GM23338 (cell line): ENCODE results near the gene ATG4A. TPM values are rescaled to one million over a fixed set of nuclear protein-coding genes. Genes with fewer than 3 reads are reported as not detected.

Source experiments
- ATAC-seq: fragments of 200-7000 bp; cut with Tn5 transposase; 3 replicates; pipeline ENCODE4 v1.9.1; 2020
- DNase-seq: peaks from one replicate; pipeline ENCODE4 v3.0.0-alpha.2; 2015; ENCODE audit warnings: low spot score
- H2AFZ ChIP-seq: fragments of 200-600 bp; sonication (generic); 2 replicates; pipeline ENCODE4 v1.8.0; 2016; ENCODE audit warnings: antibody characterized with exemption, mild to moderate bottlenecking, moderate library complexity
- H3F3A ChIP-seq: fragments of 200-600 bp; sonication (generic); replicated peaks from 2 replicates; pipeline ENCODE4 v1.8.0; 2017; ENCODE audit warnings: antibody characterized with exemption, mixed run types, low read depth
- H3K27ac ChIP-seq: fragments of 200-600 bp; sonication (generic); 2 replicates; pipeline ENCODE4 v1.6.1; 2016; ENCODE audit warnings: low read depth
- H3K27me3 ChIP-seq: fragments of 200-600 bp; sonication (generic); 2 replicates; pipeline ENCODE4 v1.8.0; 2016; ENCODE audit warnings: mild to moderate bottlenecking, mixed run types, moderate library complexity; ENCODE audit not compliant: insufficient read depth
- H3K36me3 ChIP-seq: fragments of 200-600 bp; sonication (generic); 2 replicates; pipeline ENCODE4 v1.8.0; 2016; ENCODE audit warnings: mild to moderate bottlenecking; ENCODE audit not compliant: insufficient read depth
- H3K4me1 ChIP-seq: fragments of 200-600 bp; sonication (generic); 2 replicates; pipeline ENCODE4 v1.8.0; 2016; ENCODE audit warnings: mild to moderate bottlenecking, moderate library complexity; ENCODE audit not compliant: insufficient read depth
- H3K4me2 ChIP-seq: fragments of 200-600 bp; sonication (generic); 2 replicates; pipeline ENCODE4 v1.7.1; 2017; ENCODE audit warnings: mixed run types
- H3K4me3 ChIP-seq: fragments of 200-600 bp; sonication (generic); 2 replicates; pipeline ENCODE4 v1.6.1; 2016; ENCODE audit warnings: mixed run types
- H3K79me2 ChIP-seq: fragments of 200-600 bp; sonication (generic); replicated peaks from 2 replicates; pipeline ENCODE4 v1.8.0; 2017; ENCODE audit warnings: mild to moderate bottlenecking; ENCODE audit not compliant: insufficient read depth
- H3K9me2 ChIP-seq: fragments of 200-600 bp; sonication (generic); 2 replicates; pipeline ENCODE4 v1.8.0; 2017; ENCODE audit not compliant: insufficient read depth
- H4K20me1 ChIP-seq: fragments of 200-600 bp; sonication (generic); replicated peaks from 2 replicates; pipeline ENCODE4 v1.8.0; 2017; ENCODE audit warnings: mild to moderate bottlenecking; ENCODE audit not compliant: insufficient read depth
- H3K27ac Mint-ChIP-seq: 2 replicates; pipeline ENCODE4 v1.8.0; 2020; ENCODE audit warnings: inconsistent platforms, mild to moderate bottlenecking, moderate library complexity, mixed read lengths
- H3K27me3 Mint-ChIP-seq: 3 replicates; pipeline ENCODE4 v1.8.0; 2022; ENCODE audit warnings: low read depth, mild to moderate bottlenecking, moderate library complexity, mixed read lengths, inconsistent platforms; ENCODE audit not compliant: insufficient read depth, poor library complexity
- H3K36me3 Mint-ChIP-seq: 3 replicates; pipeline ENCODE4 v1.8.0; 2021; ENCODE audit warnings: low read depth, mild to moderate bottlenecking, inconsistent platforms, moderate library complexity, mixed read lengths
- H3K4me1 Mint-ChIP-seq: 3 replicates; pipeline ENCODE4 v1.8.0; 2020; ENCODE audit warnings: mild to moderate bottlenecking, inconsistent platforms, mixed read lengths
- H3K4me3 Mint-ChIP-seq: 3 replicates; pipeline ENCODE4 v1.8.0; 2021; ENCODE audit warnings: moderate library complexity, mild to moderate bottlenecking, inconsistent platforms, mixed read lengths
- H3K9me3 Mint-ChIP-seq: 3 replicates; pipeline ENCODE4 v1.8.0; 2020; ENCODE audit warnings: moderate library complexity, mild to moderate bottlenecking, inconsistent platforms, mixed read lengths
- CREB1 ChIP-seq: fragments of 250-450 bp; sonication (Bioruptor Pico); IDR thresholded peaks from 2 replicates; pipeline ENCODE4 v1.5.0; 2020; ENCODE audit warnings: low read depth, mild to moderate bottlenecking, moderate library complexity
- EZH2 ChIP-seq: fragments of 200-600 bp; sonication (generic); IDR thresholded peaks from one replicate; pipeline ENCODE4 v1.8.0; 2017; ENCODE audit warnings: antibody characterized with exemption, mild to moderate bottlenecking, low read depth; ENCODE audit not compliant: unreplicated experiment
- EZH2phosphoT487 ChIP-seq: fragments of 200-600 bp; sonication (generic); IDR thresholded peaks from one replicate; pipeline ENCODE4 v1.8.1; 2018; ENCODE audit warnings: antibody characterized with exemption; ENCODE audit not compliant: unreplicated experiment
- ZNF331 ChIP-seq: fragments of 250-450 bp; sonication (Bioruptor Pico); IDR thresholded peaks from 2 replicates; pipeline ENCODE4 v1.5.0; 2020; ENCODE audit warnings: low read depth, mild to moderate bottlenecking, moderate library complexity
- polyA plus RNA-seq: library from polyadenylated mRNA; unstranded; fragments of >200 nt; fragmentation: Nextera tagmentation; extraction: Ambion mirVana; gene quantifications from 2 replicates; pipeline ENCODE4 v1.2.1, GENCODE V29; 2016
- total RNA-seq: library from RNA; depleted of rRNA; stranded (reverse); fragments of >200 nt; shearing (Covaris generic); gene quantifications from 2 replicates; pipeline ENCODE4 v1.2.3, GENCODE V29; 2014
- TF ChIP-seq, protein P1 (sequence below): fragments of 250-450 bp; sonication (Bioruptor Pico); IDR thresholded peaks from 2 replicates; pipeline ENCODE4 v1.5.0; 2020; ENCODE audit warnings: mild to moderate bottlenecking, moderate library complexity
- TF ChIP-seq, protein P2 (sequence below): IDR thresholded peaks from one replicate; pipeline ENCODE4 v1.6.1; 2018; ENCODE audit warnings: antibody characterized with exemption; ENCODE audit not compliant: unreplicated experiment
- TF ChIP-seq, protein P3 (sequence below): IDR thresholded peaks from 2 replicates; pipeline ENCODE4 v1.6.1; 2016; ENCODE audit warnings: antibody characterized with exemption

ATG4A gene
- total and polyA plus RNA-seq, 2 experiments from 2014 or later = 2.1 to 2.8 TPM

DNA sequence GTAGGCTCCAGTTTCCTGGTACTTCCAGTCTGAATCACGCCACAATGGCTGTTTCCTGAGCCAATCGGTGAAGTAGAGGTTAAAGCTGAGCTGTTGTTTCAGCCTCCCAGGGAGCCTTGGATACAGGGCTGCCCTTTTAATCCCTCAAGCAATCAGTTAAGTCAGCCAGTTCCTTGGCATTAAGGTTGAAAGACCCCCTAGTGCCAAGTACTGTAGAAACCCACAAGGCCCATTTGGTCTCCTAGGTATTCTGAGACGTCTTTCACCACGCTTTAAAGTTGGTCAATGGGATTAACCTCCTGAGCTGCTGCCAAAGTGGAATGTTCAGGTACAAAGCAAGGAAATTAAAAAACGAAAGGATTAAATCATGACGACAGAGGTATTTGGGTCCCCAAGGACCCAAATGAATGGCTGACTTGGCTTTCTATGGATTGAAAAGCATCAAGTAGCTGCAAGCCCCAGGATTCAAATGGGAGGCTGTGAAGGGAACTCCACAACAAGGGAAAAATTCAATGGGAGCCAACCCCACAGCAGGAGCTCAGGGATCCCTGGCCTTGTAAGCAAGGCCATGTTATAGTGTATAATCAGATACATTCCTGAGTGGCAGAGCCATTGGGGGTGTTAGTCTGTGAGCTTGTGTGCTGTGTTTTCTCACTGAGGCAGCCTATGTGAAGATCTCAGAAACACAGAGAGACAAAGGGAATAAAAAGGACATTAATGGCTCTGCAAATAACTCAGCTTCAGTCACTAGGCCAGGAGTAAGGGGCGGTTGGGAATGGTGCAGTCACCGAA, 86.0 kb downstream of the ATG4A start (continued):
- TF ChIP-seq, protein P1, sequence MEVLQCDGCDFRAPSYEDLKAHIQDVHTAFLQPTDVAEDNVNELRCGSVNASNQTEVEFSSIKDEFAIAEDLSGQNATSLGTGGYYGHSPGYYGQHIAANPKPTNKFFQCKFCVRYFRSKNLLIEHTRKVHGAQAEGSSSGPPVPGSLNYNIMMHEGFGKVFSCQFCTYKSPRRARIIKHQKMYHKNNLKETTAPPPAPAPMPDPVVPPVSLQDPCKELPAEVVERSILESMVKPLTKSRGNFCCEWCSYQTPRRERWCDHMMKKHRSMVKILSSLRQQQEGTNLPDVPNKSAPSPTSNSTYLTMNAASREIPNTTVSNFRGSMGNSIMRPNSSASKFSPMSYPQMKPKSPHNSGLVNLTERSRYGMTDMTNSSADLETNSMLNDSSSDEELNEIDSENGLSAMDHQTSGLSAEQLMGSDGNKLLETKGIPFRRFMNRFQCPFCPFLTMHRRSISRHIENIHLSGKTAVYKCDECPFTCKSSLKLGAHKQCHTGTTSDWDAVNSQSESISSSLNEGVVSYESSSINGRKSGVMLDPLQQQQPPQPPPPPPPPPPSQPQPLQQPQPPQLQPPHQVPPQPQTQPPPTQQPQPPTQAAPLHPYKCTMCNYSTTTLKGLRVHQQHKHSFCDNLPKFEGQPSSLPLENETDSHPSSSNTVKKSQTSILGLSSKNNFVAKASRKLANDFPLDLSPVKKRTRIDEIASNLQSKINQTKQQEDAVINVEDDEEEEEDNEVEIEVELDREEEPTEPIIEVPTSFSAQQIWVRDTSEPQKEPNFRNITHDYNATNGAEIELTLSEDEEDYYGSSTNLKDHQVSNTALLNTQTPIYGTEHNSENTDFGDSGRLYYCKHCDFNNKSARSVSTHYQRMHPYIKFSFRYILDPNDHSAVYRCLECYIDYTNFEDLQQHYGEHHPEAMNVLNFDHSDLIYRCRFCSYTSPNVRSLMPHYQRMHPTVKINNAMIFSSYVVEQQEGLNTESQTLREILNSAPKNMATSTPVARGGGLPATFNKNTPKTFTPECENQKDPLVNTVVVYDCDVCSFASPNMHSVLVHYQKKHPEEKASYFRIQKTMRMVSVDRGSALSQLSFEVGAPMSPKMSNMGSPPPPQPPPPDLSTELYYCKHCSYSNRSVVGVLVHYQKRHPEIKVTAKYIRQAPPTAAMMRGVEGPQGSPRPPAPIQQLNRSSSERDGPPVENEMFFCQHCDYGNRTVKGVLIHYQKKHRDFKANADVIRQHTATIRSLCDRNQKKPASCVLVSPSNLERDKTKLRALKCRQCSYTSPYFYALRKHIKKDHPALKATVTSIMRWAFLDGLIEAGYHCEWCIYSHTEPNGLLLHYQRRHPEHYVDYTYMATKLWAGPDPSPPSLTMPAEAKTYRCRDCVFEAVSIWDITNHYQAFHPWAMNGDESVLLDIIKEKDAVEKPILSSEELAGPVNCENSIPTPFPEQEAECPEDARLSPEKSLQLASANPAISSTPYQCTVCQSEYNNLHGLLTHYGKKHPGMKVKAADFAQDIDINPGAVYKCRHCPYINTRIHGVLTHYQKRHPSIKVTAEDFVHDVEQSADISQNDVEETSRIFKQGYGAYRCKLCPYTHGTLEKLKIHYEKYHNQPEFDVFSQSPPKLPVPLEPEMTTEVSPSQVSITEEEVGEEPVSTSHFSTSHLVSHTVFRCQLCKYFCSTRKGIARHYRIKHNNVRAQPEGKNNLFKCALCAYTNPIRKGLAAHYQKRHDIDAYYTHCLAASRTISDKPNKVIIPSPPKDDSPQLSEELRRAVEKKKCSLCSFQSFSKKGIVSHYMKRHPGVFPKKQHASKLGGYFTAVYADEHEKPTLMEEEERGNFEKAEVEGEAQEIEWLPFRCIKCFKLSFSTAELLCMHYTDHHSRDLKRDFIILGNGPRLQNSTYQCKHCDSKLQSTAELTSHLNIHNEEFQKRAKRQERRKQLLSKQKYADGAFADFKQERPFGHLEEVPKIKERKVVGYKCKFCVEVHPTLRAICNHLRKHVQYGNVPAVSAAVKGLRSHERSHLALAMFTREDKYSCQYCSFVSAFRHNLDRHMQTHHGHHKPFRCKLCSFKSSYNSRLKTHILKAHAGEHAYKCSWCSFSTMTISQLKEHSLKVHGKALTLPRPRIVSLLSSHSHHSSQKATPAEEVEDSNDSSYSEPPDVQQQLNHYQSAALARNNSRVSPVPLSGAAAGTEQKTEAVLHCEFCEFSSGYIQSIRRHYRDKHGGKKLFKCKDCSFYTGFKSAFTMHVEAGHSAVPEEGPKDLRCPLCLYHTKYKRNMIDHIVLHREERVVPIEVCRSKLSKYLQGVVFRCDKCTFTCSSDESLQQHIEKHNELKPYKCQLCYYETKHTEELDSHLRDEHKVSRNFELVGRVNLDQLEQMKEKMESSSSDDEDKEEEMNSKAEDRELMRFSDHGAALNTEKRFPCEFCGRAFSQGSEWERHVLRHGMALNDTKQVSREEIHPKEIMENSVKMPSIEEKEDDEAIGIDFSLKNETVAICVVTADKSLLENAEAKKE = peak; percentile 43; the same call in 1 of the 2 replicates

DNA sequence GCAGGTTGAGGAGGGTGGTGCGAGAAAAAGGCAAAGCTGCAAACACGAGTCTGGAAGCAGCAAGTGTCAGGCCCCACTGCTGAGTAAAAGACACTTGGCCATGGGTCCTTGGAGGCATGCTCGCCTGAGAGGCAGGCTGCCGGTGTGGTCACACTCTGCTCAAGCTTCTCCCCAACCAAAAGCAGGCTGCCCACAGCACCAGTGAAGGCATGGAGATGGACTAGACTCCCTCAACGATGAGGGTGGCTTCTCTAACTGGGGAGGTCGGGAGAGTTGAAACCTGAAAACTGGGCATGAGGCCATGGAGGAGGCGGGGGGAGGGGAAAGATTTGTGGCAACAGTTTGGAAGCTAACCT, 86.5 kb downstream of the ATG4A start:
- Histone ChIP-seq H3K4me3 (no peak overlapping the region), H3K4me1 (no peaks in the 10 kb centered on the region), H3K79me2 (no peaks in the 10 kb centered on the region), H3K9me2 (no peaks in the 10 kb centered on the region), H3K27ac (no peak overlapping the region), H3K4me2 (no peak overlapping the region), H3K36me3 (no peaks in the 10 kb centered on the region), H2AFZ (no peak overlapping the region), H3K27me3 (no peaks in the 10 kb centered on the region), H4K20me1 (no peaks in the 10 kb centered on the region), H3F3A (no peaks in the 10 kb centered on the region)
- peaks cover 10% of the 10 kb centered on the region for H3K4me1 Mint-ChIP-seq
- DNase-seq = no peak
- peaks cover 2% of the 10 kb centered on the region for H3K27me3 Mint-ChIP-seq
- H3K4me3 Mint-ChIP-seq = no peak overlapping the region
- H3K36me3 Mint-ChIP-seq = no peaks in the 10 kb centered on the region
- no peaks in the 10 kb centered on the region; the same call in 2 of the 3 replicates for H3K9me3 Mint-ChIP-seq
- H3K27ac Mint-ChIP-seq = no peak overlapping the region
- no peak for ATAC-seq
- TF ChIP-seq, protein P2, sequence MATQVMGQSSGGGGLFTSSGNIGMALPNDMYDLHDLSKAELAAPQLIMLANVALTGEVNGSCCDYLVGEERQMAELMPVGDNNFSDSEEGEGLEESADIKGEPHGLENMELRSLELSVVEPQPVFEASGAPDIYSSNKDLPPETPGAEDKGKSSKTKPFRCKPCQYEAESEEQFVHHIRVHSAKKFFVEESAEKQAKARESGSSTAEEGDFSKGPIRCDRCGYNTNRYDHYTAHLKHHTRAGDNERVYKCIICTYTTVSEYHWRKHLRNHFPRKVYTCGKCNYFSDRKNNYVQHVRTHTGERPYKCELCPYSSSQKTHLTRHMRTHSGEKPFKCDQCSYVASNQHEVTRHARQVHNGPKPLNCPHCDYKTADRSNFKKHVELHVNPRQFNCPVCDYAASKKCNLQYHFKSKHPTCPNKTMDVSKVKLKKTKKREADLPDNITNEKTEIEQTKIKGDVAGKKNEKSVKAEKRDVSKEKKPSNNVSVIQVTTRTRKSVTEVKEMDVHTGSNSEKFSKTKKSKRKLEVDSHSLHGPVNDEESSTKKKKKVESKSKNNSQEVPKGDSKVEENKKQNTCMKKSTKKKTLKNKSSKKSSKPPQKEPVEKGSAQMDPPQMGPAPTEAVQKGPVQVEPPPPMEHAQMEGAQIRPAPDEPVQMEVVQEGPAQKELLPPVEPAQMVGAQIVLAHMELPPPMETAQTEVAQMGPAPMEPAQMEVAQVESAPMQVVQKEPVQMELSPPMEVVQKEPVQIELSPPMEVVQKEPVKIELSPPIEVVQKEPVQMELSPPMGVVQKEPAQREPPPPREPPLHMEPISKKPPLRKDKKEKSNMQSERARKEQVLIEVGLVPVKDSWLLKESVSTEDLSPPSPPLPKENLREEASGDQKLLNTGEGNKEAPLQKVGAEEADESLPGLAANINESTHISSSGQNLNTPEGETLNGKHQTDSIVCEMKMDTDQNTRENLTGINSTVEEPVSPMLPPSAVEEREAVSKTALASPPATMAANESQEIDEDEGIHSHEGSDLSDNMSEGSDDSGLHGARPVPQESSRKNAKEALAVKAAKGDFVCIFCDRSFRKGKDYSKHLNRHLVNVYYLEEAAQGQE = no peak
- TF ChIP-seq, protein P3, sequence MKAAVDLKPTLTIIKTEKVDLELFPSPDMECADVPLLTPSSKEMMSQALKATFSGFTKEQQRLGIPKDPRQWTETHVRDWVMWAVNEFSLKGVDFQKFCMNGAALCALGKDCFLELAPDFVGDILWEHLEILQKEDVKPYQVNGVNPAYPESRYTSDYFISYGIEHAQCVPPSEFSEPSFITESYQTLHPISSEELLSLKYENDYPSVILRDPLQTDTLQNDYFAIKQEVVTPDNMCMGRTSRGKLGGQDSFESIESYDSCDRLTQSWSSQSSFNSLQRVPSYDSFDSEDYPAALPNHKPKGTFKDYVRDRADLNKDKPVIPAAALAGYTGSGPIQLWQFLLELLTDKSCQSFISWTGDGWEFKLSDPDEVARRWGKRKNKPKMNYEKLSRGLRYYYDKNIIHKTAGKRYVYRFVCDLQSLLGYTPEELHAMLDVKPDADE = no peak
- TF ChIP-seq CREB1 (CRISPR knock-in tag) (no peak), EZH2 (no peak), EZH2phosphoT487 (no peak), ZNF331 (CRISPR knock-in tag) (no peak)
